Lower lobe of right lung (tissue), 2 donors: ENCODE results near the gene ADPRH. TPM values are rescaled to one million over a fixed set of nuclear protein-coding genes. Genes with fewer than 3 reads are reported as not detected.

ENCODE experiments used
- ATAC-seq, 2 donors: fragments of 200-7000 bp; cut with Tn5 transposase; one replicate each; pipeline ENCODE4 v1.9.1; 2020 to 2022; ENCODE audit warnings: mild to moderate bottlenecking in 2 of 2, moderate library complexity in 2 of 2
- DNase-seq: peaks from one replicate; pipeline ENCODE4 v3.0.0-alpha.2; 2020
- H3K27ac ChIP-seq: fragments of 200-600 bp; one replicate; pipeline ENCODE4 v1.8.0; 2022
- H3K27me3 ChIP-seq: fragments of 200-600 bp; one replicate; pipeline ENCODE4 v1.8.0; 2022; ENCODE audit warnings: low read depth
- H3K36me3 ChIP-seq: fragments of 200-600 bp; one replicate; pipeline ENCODE4 v1.8.0; 2022; ENCODE audit warnings: mild to moderate bottlenecking
- H3K4me1 ChIP-seq: fragments of 200-600 bp; one replicate; pipeline ENCODE4 v1.8.0; 2022
- H3K4me3 ChIP-seq: fragments of 200-600 bp; one replicate; pipeline ENCODE4 v1.8.0; 2022; ENCODE audit warnings: mild to moderate bottlenecking
- H3K9me3 ChIP-seq: fragments of 200-600 bp; one replicate; pipeline ENCODE4 v1.8.0; 2022
- intact Hi-C: fragments of 100-400 bp; cut with DNase I; formaldehyde crosslinking; loops from one replicate; pipeline ENCODE4 v1.11.0; 2022
- total RNA-seq: library from RNA; stranded (reverse); fragmentation: NEBNext Ultra II Directional; extraction: Animal tissue kit (Norgen Biotek cat#: 25700); gene quantifications from one replicate; pipeline ENCODE4 v1.2.1, GENCODE V29; 2021
- TF ChIP-seq, protein P1 (sequence below): fragments of 200-600 bp; IDR thresholded peaks from one replicate; pipeline ENCODE4 v1.8.0; 2022; ENCODE audit warnings: antibody characterized with exemption, mild to moderate bottlenecking
- donor health status: DM: no; HTN: yes; CAD: no; lungs with severe emphysema.

Gene ADPRH
- total RNA-seq, 1 donor from 2014 or later, result 32.0 TPM

DNA sequence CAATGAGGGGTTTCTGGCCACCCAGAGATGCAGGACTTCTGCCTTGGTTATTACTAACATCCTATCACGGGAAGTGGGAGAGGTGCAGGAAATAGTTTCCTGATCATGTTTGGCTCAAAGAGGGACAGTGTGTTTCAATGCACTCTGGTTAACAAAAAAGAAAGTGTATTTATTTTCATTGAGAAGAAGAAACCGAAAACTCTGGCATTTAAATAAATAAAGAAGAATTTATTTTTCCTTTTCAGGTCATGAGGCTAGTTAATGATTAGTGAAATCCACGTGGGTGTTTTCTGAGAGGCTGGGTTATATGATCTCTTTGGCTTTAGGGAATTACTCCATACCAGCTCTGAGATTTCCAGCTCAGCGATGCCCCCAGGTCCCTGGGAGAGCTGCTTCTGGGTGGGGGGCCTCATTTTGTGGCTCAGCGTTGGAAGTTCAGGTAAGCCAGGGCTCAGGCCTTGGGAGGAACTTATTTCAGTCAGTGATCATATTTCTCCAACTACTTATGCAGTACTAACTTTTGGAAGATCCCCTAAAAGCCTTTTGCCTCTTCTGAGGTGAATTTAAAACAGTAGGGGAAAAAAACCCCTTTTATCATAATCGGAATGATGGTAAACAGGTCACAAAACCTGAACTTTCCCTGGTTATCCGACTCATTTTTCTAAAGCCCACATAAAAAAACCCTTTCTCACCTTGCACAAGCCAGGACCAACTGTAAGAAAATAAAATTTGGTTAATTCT is 18.4 kb downstream of the ADPRH start, which contains the start of gene PLA1A:
Gene PLA1A (plus strand): TSS at position 338 of the 741 bp plus-strand sequence. CDS start 29 bp downstream, at position 367.
- Histone ChIP-seq H3K4me3 (peak within 1 kb of the TSS; percentile 12), H3K9me3 (no peaks in the 10 kb centered on the region), H3K27me3 (no peaks in the 10 kb centered on the region), H3K36me3 (no peaks in the 10 kb centered on the region), H3K4me1 (peaks cover 47% of the 10 kb centered on the region), H3K27ac (peak within 1 kb of the TSS; percentile 76)
- intact Hi-C loops, result no loop called here
- ATAC-seq (peak in 1 of 2 donors; percentile 34), DNase-seq (no peak)
- TF ChIP-seq, protein P1, sequence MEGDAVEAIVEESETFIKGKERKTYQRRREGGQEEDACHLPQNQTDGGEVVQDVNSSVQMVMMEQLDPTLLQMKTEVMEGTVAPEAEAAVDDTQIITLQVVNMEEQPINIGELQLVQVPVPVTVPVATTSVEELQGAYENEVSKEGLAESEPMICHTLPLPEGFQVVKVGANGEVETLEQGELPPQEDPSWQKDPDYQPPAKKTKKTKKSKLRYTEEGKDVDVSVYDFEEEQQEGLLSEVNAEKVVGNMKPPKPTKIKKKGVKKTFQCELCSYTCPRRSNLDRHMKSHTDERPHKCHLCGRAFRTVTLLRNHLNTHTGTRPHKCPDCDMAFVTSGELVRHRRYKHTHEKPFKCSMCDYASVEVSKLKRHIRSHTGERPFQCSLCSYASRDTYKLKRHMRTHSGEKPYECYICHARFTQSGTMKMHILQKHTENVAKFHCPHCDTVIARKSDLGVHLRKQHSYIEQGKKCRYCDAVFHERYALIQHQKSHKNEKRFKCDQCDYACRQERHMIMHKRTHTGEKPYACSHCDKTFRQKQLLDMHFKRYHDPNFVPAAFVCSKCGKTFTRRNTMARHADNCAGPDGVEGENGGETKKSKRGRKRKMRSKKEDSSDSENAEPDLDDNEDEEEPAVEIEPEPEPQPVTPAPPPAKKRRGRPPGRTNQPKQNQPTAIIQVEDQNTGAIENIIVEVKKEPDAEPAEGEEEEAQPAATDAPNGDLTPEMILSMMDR, result no peak

DNA sequence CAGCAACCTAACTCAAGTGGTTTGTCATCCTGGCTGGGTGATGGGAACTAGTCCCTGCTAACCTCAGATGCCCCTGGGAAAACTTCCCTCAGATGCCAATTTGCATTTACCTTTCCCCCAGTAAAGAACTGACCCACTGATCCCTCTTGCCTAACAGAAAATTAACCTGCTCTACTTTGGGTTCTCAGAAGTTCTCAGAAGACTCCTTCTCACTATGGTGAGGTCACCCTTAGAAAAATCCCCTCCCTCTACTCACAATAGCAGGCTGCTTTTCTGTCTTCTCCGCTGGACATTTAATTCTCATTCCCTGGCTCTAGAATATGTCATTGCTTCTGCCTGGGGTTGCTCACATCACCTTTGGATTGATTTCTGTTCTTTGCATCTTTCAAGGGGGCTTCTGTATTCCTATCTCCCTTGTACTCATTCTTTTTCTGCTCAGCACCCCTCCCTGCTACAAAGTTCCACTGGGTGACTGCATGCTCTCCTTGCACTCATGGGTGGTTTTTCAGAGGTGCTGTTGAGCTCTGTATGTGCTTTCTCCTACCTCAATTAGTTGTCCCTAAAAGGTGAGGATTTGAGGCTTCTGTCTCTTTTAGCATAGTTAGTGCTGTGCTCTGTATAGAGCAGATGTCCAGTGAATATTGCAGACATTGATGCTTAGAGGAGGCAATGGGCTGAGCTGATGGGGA is 19.3 kb downstream of the ADPRH start:
- Histone ChIP-seq H3K27ac (peak overlapping the region; percentile 76), H3K27me3 (no peaks in the 10 kb centered on the region), H3K4me3 (peak overlapping the region; percentile 4), H3K9me3 (no peaks in the 10 kb centered on the region), H3K4me1 (peaks cover 54% of the 10 kb centered on the region), H3K36me3 (no peaks in the 10 kb centered on the region)
- no peak for DNase-seq
- no peak for ATAC-seq
- TF ChIP-seq, protein P1, result no peak
- intact Hi-C loops, result no loop called here

DNA sequence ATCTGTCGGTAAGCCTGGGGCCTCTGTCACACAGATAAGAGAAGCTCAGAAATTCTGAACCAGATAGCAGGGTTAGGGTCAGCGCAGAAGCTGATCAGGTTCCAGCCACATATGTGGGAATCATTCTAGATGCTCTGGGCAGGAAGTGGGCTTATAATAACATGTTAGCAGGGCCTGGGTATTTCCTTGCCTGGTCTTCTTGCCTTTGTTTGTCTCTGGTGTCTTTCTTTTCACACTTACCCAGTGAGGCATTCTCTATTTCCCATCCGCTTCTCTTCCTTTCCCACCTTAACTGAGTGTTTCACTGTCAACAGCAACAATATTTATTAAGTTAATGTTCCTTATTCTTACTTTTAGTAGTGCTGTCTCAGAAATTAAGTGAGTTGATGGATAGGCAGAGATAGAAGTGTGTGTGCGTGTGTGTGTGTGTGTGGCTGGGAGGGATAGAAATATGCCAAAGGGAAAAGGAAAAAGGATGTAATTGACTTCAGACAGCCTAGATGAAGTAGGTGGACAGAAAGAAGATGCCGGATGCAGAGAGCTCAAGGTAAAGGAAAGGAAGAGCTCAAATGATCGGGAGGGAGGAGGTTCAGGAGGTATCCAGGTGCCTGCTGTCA is 20.4 kb downstream of the ADPRH start:
- ATAC-seq (no peak), DNase-seq (no peak)
- Histone ChIP-seq H3K27me3 (no peaks in the 10 kb centered on the region), H3K4me3 (peak overlapping the region; percentile 4), H3K9me3 (no peaks in the 10 kb centered on the region), H3K27ac (peak overlapping the region; percentile 76), H3K36me3 (no peaks in the 10 kb centered on the region), H3K4me1 (peaks cover 58% of the 10 kb centered on the region)
- intact Hi-C loops, result no loop called here
- TF ChIP-seq, protein P1, result no peak

DNA sequence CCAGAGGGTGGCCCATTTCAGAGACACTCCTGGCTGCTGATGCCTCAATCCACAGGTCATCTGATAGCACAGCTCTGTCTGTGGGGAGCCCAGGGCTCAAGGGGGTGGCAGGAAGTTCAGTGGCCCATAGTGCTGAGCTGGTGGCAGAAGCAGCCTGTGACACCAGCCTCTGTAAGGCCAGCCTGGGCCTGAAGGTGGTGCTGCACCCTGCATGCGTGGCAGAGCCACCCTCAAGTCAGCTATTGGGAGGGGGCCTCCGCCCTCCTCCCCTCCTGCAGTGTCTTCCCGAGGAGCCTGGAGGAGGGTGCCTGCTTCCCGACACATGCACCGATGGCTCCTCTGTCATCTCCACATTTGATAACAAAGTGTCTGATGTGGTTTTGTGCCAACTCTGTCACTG is 21.4 kb downstream of the ADPRH start:
- Histone ChIP-seq H3K27ac (peak overlapping the region; percentile 44), H3K27me3 (no peaks in the 10 kb centered on the region), H3K4me1 (peaks cover 53% of the 10 kb centered on the region), H3K9me3 (no peaks in the 10 kb centered on the region), H3K36me3 (no peaks in the 10 kb centered on the region), H3K4me3 (no peak overlapping the region)
- peak; percentile 60 for DNase-seq
- intact Hi-C loops, result no loop called here
- TF ChIP-seq, protein P1, result peak; percentile 52
- ATAC-seq, result peak; percentile 60 to 81

DNA sequence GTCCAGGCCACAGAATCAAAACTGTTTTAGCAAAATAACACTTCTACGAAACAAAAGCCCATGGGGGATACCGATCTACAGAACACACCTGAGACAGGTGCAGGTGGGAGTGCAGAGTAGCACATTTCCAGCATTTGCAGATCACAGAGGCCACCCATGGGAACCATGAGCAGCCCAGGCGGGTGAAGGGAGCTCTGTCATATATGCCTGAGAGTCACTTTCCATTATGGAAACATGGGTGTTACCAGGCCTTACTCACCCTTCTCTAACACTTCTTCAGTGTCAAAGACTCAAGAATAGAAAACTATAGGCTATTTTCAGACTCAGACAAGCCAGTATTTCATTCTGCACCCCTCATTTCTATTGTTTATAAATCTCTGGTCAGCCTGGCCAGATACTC is 21.9 kb downstream of the ADPRH start:
- intact Hi-C loops, result no loop called here
- no peaks in the 10 kb centered on the region for H3K27me3 ChIP-seq
- peaks cover 49% of the 10 kb centered on the region for H3K4me1 ChIP-seq
- DNase-seq (no peak), ATAC-seq (no peak)
- peak overlapping the region; percentile 44 for H3K27ac ChIP-seq
- no peaks in the 10 kb centered on the region for H3K36me3 ChIP-seq
- no peaks in the 10 kb centered on the region for H3K9me3 ChIP-seq
- TF ChIP-seq, protein P1, result no peak
- no peak overlapping the region for H3K4me3 ChIP-seq
